Neural progenitor cell (in vitro differentiated cells): Measurements from ENCODE around the gene NEDD4L.

Source experiments
- CTCF ChIP-seq: fragments of 200-600 bp; sonication (generic); IDR thresholded peaks from 2 replicates; pipeline ENCODE4 v1.5.1; 2017; ENCODE audit warnings: antibody characterized with exemption, mild to moderate bottlenecking
- EZH2 ChIP-seq: fragments of 200-600 bp; sonication (generic); IDR thresholded peaks from 2 replicates; pipeline ENCODE4 v1.6.1; 2017; ENCODE audit warnings: antibody characterized with exemption, mild to moderate bottlenecking, moderate library complexity
- EZH2phosphoT487 ChIP-seq: fragments of 200-600 bp; sonication (generic); IDR thresholded peaks from 2 replicates; pipeline ENCODE4 v1.6.1; 2017; ENCODE audit warnings: antibody characterized with exemption

GRCh38 chr18:58212274-58212673 is 168.2 kb downstream of the NEDD4L start:
- TF ChIP-seq CTCF, result no peak
- TF ChIP-seq EZH2, result no peak
- TF ChIP-seq EZH2phosphoT487, result no peak
